Measurements from ENCODE around the gene SERPINA4.

Gene SERPINA4

GRCh38 chr14:94615823-94616570, 54.8 kb downstream of the SERPINA4 start:
- no peak for DNase-seq (ENCODE audit: low read depth)

GRCh38 chr14:94617366-94617941, 56.2 kb downstream of the SERPINA4 start:
- no peak for DNase-seq (ENCODE audit: low read depth)

- DNase-seq (ENCODE audit: low read depth) = no peak
Observed at GRCh38 chr14:94617988-94618822, 57.0 kb downstream of the SERPINA4 start.

- DNase-seq (ENCODE audit: low read depth) = no peak
Observed at GRCh38 chr14:94619297-94619696, 58.1 kb downstream of the SERPINA4 start.
